Mesodermal cell (in vitro differentiated cells): ENCODE results near the gene NAV2.

Source experiments
- H3K27ac ChIP-seq: 2 replicates; pipeline ENCODE4 v1.7.0; 2013; ENCODE audit warnings: mild to moderate bottlenecking, low read depth, low read length, moderate library complexity; ENCODE audit not compliant: severe bottlenecking
- H3K36me3 ChIP-seq: 2 replicates; pipeline ENCODE4 v1.7.1; 2013; ENCODE audit warnings: mild to moderate bottlenecking, low read length, moderate library complexity; ENCODE audit not compliant: control insufficient read depth, insufficient read depth
- H3K4me1 ChIP-seq: one replicate; pipeline ENCODE4 v1.7.1; 2013; ENCODE audit warnings: mild to moderate bottlenecking, low read length; ENCODE audit not compliant: insufficient read depth, control insufficient read depth, poor library complexity, severe bottlenecking
- H3K4me3 ChIP-seq: 2 replicates; pipeline ENCODE4 v1.7.0; 2013; ENCODE audit warnings: low read length, control low read depth, mild to moderate bottlenecking; ENCODE audit not compliant: insufficient read depth, poor library complexity, severe bottlenecking; ENCODE audit errors: extremely low read depth
- H3K9me3 ChIP-seq: 2 replicates; pipeline ENCODE4 v1.7.1; 2013; ENCODE audit warnings: mild to moderate bottlenecking, low read length, moderate library complexity; ENCODE audit not compliant: control insufficient read depth
- WGBS, 2 experiments: methylation state at CpG; one replicate each; pipeline ENCODE4 v1.1.5; 2013; ENCODE audit warnings: missing lambda C conversion rate in 2 of 2; ENCODE audit not compliant: insufficient coverage in 2 of 2; 5-methylcytosine and 5-hydroxymethylcytosine counted together

NAV2 gene

DNA sequence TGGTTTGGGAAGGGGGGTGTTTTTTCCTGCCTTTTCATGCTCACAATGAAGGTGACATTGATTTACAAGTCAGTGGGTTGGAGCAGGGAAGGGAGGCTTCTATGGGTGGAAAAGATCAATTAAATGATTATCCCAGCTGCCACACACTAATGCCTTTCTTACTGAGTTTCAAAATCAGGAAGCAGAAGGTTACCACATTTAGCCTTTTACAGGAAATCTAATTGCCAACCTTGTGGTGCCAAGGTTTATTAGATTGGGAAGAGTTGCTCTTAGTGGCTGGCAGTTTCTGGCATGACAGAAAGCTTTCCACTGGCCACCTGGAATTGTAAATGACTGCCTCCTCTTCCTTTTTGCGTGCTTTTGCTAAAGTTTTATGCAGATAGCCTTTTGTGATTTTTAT is 98.7 kb downstream of the NAV2 start:
- Histone ChIP-seq H3K36me3 (no peaks in the 10 kb centered on the region), H3K9me3 (no peaks in the 10 kb centered on the region), H3K27ac (no peak overlapping the region), H3K4me1 (peaks cover 3% of the 10 kb centered on the region), H3K4me3 (no peak overlapping the region)
- WGBS, 2 experiments: no CpG with 5 or more reads among the region's 1 CpG

- 67 to 100% methylated on average over 1 of the region's 1 CpG for WGBS, 2 experiments
- peaks cover 2% of the 10 kb centered on the region for H3K4me1 ChIP-seq
These were observed 99.5 kb downstream of the NAV2 start for GRCh38 chr11:19812096-19812495.

DNA sequence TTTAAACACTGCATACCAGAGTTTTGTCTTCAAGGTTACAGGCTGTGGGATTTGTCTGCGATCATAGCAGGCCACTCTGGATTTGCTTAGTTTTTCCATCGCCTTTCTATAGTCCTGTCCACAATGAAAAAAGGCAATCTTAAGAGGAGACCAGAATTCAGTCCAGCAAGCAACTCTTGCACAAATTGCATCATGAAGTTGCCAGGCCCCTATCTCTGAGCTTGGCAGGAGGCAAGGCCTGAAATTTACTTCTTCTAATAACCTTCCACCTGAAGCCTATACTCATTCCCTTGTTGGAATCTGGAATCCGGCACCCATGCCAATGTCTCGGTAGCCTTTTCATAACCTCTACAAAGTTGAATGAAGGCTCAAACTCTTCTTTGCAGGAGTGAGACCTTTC is 100.1 kb downstream of the NAV2 start:
- no peaks in the 10 kb centered on the region for H3K4me1 ChIP-seq
- no peaks in the 10 kb centered on the region for H3K36me3 ChIP-seq
- no peak overlapping the region for H3K27ac ChIP-seq
- no peak overlapping the region for H3K4me3 ChIP-seq
- no peaks in the 10 kb centered on the region for H3K9me3 ChIP-seq
- 97 to 100% methylated on average over 4 of the region's 4 CpGs for WGBS, 2 experiments

More at GRCh38 chr11:19812096-19812495, 99.5 kb downstream of the NAV2 start:
- Histone ChIP-seq H3K9me3 (no peaks in the 10 kb centered on the region), H3K4me3 (no peak overlapping the region), H3K27ac (no peak overlapping the region), H3K36me3 (no peaks in the 10 kb centered on the region)

- Histone ChIP-seq H3K27ac (no peak overlapping the region), H3K4me1 (no peaks in the 10 kb centered on the region), H3K9me3 (no peaks in the 10 kb centered on the region), H3K4me3 (no peak overlapping the region), H3K36me3 (no peaks in the 10 kb centered on the region)
- 87 to 93% methylated on average over 12 to 13 of the region's 13 CpGs for WGBS, 2 experiments
These were observed 100.7 kb downstream of the NAV2 start for GRCh38 chr11:19813158-19813879.

GRCh38 chr11:19814421-19814820 is 101.8 kb downstream of the NAV2 start:
- no peaks in the 10 kb centered on the region for H3K4me1 ChIP-seq
- H3K9me3 ChIP-seq: no peaks in the 10 kb centered on the region
- no peak overlapping the region for H3K4me3 ChIP-seq
- 83 to 100% methylated on average over 1 of the region's 2 CpGs for WGBS, 2 experiments
- no peak overlapping the region for H3K27ac ChIP-seq
- H3K36me3 ChIP-seq: no peaks in the 10 kb centered on the region

- no peak overlapping the region for H3K27ac ChIP-seq
- H3K9me3 ChIP-seq: no peaks in the 10 kb centered on the region
- H3K36me3 ChIP-seq: no peaks in the 10 kb centered on the region
- H3K4me3 ChIP-seq: no peak overlapping the region
- 57 to 66% methylated on average over 8 of the region's 10 CpGs for WGBS, 2 experiments
- no peaks in the 10 kb centered on the region for H3K4me1 ChIP-seq
These were observed 103.4 kb downstream of the NAV2 start for GRCh38 chr11:19816040-19816439.

GRCh38 chr11:19816817-19817216 is 104.2 kb downstream of the NAV2 start:
- Histone ChIP-seq H3K27ac (no peak overlapping the region), H3K9me3 (no peaks in the 10 kb centered on the region), H3K36me3 (no peaks in the 10 kb centered on the region), H3K4me3 (no peak overlapping the region), H3K4me1 (no peaks in the 10 kb centered on the region)
- WGBS, 2 experiments: 60 to 76% methylated on average over 1 to 2 of the region's 4 CpGs

DNA sequence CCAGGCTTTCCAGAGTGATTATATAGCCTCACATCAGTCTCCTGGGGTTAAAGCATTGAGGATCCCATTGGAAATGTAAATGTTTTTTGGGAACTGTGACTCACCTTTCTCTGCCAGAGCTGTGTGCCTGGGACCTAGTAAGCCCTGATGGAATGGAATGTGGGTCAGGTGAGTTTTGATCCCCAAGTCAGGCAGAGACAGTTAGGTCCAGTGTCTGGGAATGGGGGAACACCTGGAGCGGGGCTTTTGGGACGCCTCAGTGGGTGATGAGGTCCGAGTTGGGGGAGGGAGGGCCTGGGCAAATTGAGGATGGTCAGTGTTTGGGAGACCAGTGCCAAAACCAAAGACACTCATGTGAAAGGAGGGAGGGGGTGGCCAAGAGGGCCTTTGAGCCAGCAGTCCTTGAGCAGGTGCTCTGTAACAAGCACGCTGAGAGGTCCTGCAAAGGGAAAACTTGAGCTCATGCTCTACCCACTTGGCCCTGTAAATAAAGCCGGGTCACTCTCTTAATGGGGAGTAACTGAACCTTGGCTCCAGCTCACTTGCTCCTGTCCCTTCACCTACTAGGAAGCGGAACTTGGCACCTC is 104.7 kb downstream of the NAV2 start:
- 47 to 53% methylated on average over 6 of the region's 6 CpGs for WGBS, 2 experiments
- Histone ChIP-seq H3K27ac (no peak overlapping the region), H3K4me3 (no peak overlapping the region), H3K36me3 (no peaks in the 10 kb centered on the region), H3K4me1 (no peaks in the 10 kb centered on the region), H3K9me3 (no peaks in the 10 kb centered on the region)

GRCh38 chr11:19817870-19818269 is 105.2 kb downstream of the NAV2 start:
- Histone ChIP-seq H3K36me3 (no peaks in the 10 kb centered on the region), H3K4me1 (no peaks in the 10 kb centered on the region)
- 49 to 53% methylated on average over 3 of the region's 3 CpGs for WGBS, 2 experiments

DNA sequence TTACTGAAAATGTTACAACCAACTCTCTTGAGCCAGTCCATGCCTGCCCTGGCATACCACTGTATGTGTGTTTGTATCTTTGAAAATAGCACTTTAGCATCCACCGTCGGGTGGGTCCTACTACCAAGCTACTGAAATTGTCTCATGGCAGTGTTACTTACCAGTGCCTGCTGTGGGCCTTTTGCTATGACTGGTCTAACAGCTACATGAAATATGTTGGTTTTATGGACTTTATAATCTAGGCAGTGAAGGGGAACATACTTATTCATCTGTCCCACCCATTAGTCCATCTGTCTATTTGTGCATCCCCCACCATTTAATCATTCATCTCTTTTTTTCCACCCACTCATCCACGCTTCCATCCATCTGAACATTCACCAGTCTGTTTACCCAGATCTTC is 106.0 kb downstream of the NAV2 start:
- Histone ChIP-seq H3K9me3 (no peaks in the 10 kb centered on the region), H3K36me3 (no peaks in the 10 kb centered on the region), H3K27ac (no peak overlapping the region), H3K4me3 (no peak overlapping the region), H3K4me1 (no peaks in the 10 kb centered on the region)
- WGBS, 2 experiments: 88 to 92% methylated on average over 3 of the region's 3 CpGs

More at GRCh38 chr11:19817870-19818269, 105.2 kb downstream of the NAV2 start:
- H3K9me3 ChIP-seq: no peaks in the 10 kb centered on the region
- H3K4me3 ChIP-seq: no peak overlapping the region
- no peak overlapping the region for H3K27ac ChIP-seq

- H3K4me1 ChIP-seq: no peaks in the 10 kb centered on the region
- H3K27ac ChIP-seq: no peak overlapping the region
- WGBS, 2 experiments: 50% methylated on average over 2 of the region's 2 CpGs
- no peak overlapping the region for H3K4me3 ChIP-seq
- H3K36me3 ChIP-seq: no peaks in the 10 kb centered on the region
- no peaks in the 10 kb centered on the region for H3K9me3 ChIP-seq
These were observed 106.5 kb downstream of the NAV2 start for GRCh38 chr11:19819148-19819547.
